ENCODE measurements around the gene RRAGD. TPM values are rescaled to one million over a fixed set of nuclear protein-coding genes. Genes with fewer than 3 reads are reported as not detected.

Gene RRAGD
- total RNA-seq, 1 donor from 2014 or later, result 62.9 TPM

- Histone ChIP-seq H3K4me1 (peaks cover 25% of the 10 kb centered on the region), H3K27me3 (ENCODE audit: low read depth) (no peaks in the 10 kb centered on the region), H3K4me3 (no peak overlapping the region), H3K36me3 (no peaks in the 10 kb centered on the region), H3K27ac (no peak overlapping the region), H3K9me3 (no peaks in the 10 kb centered on the region)
- TF ChIP-seq CTCF (IDR thresholded peaks at IDR 0.05), result no peak
- intact Hi-C loops (cut with DNase I), result no loop called here
- ATAC-seq (no peak), DNase-seq (no peak)
Measured at GRCh38 chr6:89314692-89315091, 97.4 kb downstream of the RRAGD start.

Other genes starting within 250 kb of the RRAGD start
- not detected for gene GABRR1, start 194.9 kb downstream of the RRAGD start, total RNA-seq
- 1.2 TPM for gene GABRR2, start 97.0 kb downstream of the RRAGD start, total RNA-seq
- gene UBE2J1, start 59.6 kb downstream of the RRAGD start, total RNA-seq, result 46.9 TPM
- 17.7 TPM for gene ANKRD6, start 20.9 kb upstream of the RRAGD start, total RNA-seq
- 35.5 TPM for gene LYRM2, start 226.5 kb upstream of the RRAGD start, total RNA-seq